Coronary artery (tissue), 2 donors: ENCODE results near the gene CORO2B.

Experiments
- DNase-seq: peaks from one replicate; pipeline ENCODE4 v3.0.0-alpha.2; 2017; ENCODE audit warnings: low spot score
- H3K27ac ChIP-seq, 2 donors: fragments of 200-600 bp; sonication (generic); one replicate each; pipeline ENCODE4 v1.5.1; 2016 to 2019
- H3K4me3 ChIP-seq: fragments of 200-600 bp; sonication (generic); 2 replicates; pipeline ENCODE4 v1.5.1; 2016; ENCODE audit warnings: mild to moderate bottlenecking, moderate library complexity
- CTCF ChIP-seq: fragments of 200-600 bp; sonication (generic); IDR thresholded peaks from one replicate; pipeline ENCODE4 v1.5.1; 2019; ENCODE audit warnings: antibody characterized with exemption

The CORO2B gene

GRCh38 chr15:68574046-68574445 lies 4.7 kb upstream of the CORO2B start:
- H3K4me3 ChIP-seq, result no peak overlapping the region
- no peak for TF ChIP-seq CTCF
- DNase-seq, result no peak
- H3K27ac ChIP-seq, result no peak overlapping the region

DNA sequence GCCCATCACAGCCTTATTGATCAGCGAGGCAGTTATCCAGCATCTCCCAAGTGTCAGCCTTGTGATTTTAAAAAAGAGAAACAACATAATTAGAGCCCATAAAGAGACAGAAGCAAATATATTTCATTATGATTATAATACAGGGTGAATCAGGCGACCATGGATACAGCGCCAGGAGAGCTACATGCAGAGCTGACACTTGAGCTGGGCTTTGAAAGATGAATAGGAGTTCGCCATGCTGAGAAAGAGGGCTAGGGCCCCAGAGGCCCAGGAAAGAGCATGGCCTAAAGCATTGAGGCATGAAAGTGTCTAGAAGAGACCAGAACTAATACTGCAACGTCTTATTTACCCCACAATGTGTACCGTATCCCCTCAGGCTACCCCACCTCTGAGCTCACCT lies 4.2 kb upstream of the CORO2B start:
- TF ChIP-seq CTCF, result no peak
- H3K4me3 ChIP-seq, result no peak overlapping the region
- DNase-seq, result no peak
- no peak overlapping the region for H3K27ac ChIP-seq

- no peak for DNase-seq
- Histone ChIP-seq H3K27ac (no peak overlapping the region), H3K4me3 (no peak overlapping the region)
- no peak for TF ChIP-seq CTCF
Measured at GRCh38 chr15:68576235-68576892, 2.4 kb upstream of the CORO2B start.

DNA sequence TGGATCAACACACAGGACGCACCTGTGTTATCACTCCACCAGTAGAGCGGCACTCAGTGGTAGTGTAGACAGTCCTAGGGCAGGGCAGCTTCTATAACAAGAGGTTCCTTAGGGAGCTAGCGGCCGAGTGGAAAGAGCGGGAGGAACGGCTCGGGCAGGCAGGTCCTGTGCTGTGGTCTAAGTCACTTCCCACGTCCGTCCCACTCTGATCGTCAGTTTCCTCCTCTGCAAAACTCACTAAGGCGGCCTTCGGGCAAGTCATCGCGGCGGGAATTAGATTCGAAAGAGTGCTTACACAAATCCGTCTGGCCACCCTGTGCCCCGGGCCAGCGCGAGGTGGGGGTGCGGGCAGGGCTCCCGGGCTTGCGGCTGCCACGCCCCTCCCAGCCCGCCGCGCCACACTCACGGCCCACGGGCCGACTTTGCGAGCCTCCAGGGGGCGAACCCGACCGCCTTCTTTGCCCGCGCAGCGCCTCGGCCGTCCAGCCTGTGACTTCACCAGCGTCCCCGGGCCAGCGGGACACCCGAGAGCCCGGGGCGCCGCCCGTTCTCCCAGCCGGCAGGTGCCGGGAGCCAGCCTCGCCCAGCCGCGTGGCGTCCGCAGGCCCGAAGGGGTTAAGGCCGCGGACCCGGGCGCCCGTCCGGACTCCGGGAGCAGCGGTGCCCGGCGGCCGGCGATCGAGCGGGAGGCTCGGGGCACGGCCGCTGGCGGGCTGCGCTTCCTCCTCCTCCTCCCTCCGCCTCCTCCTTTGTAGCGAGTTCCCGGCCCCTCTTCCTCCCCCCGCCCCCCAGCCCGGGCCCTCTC lies 416 bp upstream of the CORO2B start:
- H3K4me3 ChIP-seq, result peak overlapping the region; percentile 78
- peak; percentile 88 for DNase-seq
- peak overlapping the region; percentile 66 to 91 for H3K27ac ChIP-seq
- TF ChIP-seq CTCF, result peak; percentile 45

DNA sequence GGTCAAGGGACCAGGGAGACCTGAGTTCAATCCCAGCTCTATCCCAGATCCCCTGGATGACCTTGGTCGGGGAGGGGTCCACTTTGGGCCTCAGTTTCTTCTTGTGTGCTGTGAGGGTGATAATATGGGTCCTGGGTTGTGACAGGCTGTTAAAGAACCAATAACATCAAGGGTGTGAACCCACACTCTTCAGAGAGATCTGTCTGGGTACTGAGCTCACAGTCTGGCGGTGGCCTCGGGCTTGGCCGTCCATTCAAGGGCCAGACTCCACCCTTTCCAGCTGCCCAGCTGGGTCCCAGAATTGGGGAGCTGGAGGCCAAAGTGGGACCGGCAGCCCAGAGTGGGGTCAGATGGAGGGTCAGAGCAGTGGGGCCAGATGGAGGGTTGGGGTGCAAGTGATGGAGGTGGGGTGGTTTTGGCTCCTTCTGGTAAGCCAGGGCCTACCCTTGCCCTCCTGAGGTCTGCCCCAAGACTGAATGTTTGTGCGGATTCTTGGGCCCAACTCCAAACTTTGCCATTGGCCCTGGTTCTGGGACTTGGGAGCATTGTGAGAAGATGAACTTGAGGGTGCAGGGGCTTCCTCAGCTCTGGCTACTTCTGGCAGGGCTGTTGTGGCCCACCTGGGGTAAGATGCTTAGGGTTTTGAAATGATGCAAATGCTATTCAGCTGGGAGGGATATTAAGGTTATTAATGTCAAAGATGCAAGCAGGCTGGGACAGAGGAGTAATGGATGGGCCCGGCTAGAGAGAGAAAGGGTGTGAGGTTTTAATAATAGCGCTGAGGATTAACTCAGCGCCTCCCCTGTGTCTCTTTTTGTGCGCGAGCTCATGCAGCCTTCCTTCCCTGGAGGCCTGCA lies 1.5 kb downstream of the CORO2B start:
- Histone ChIP-seq H3K27ac (peak overlapping the region; percentile 15 to 91), H3K4me3 (peak overlapping the region; percentile 78)
- TF ChIP-seq CTCF, result no peak
- no peak for DNase-seq

GRCh38 chr15:68580883-68581155 lies 2.0 kb downstream of the CORO2B start:
- H3K27ac ChIP-seq, result peak overlapping the region in 1 of 2 donors; percentile 91
- DNase-seq, result no peak
- TF ChIP-seq CTCF, result no peak
- no peak overlapping the region for H3K4me3 ChIP-seq
